ENCODE measurements around the gene RPL9.
"Not testable (repeated sequence)": the region's sequence is repeated elsewhere in the genome, so short reads cannot be mapped to it uniquely, and the experiment has no call there.

The RPL9 gene

DNA sequence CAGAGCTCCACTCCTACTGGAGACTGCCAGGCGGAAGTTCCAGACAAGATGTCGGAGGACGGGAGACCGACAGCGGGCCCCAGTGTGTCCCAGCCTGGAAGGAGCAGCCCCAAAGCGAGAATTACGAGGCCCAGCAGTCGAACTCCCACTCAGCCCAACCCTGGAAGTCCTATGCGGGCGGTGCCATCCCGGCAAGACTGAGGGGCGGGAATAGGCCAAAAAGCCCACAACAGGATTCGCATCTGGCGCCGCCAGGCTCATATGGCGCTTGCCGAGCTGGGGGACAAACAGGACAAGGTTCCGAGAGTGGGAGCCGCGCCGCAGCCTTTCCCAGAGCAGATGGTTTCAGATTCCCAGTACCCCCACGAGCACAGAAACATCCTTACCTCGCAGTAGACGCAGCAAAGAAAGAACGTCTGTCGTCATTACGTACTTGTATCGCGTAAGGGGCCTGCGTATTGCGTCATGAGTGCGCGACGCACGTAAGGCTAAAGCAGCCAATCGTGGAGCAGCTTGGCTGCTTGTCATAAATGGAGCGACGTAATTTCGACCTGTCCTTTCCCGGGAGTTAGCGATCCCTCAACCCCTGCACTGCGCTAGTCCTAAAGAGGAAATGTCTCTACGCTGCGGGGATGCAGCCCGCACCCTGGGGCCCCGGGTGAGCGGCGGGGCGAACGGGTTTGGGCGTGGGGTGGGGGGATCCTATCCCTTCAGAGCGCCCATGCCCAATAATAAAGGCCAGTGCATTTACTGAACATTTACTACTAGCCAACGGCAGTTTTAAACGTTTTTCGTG lies at the start of gene RPL9, which contains the start of gene LIAS:
TSS of gene RPL9 (minus strand) at position 418 of the 796 bp plus-strand sequence. CDS start 483 bp downstream, outside the sequence.
TSS of gene LIAS (plus strand) at position 552 of the 796 bp plus-strand sequence. CDS start at position 614, 62 bp downstream.
- DNase-seq (ENCODE audit: low read depth) = peak; percentile 85

DNA sequence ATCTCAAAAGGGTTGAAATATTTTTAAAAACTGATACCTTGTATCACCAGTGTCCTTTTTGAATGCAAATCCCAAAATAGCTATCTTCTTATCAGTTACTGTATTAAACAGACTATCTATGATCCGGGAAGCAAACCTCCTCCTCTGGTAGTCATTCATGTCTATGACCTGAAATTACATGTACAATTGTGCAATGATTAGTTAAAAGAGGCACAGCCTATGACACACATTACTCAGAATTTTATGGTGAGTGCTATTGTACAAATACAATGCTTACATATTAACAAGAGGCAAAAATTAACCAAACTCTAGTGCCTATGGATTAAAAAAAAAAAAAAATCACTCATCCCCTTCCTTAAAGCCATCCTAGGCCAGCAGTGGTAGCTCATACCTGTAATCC lies 46.9 kb upstream of the RPL9 start:
- no peak for DNase-seq (ENCODE audit: low read depth)

DNA sequence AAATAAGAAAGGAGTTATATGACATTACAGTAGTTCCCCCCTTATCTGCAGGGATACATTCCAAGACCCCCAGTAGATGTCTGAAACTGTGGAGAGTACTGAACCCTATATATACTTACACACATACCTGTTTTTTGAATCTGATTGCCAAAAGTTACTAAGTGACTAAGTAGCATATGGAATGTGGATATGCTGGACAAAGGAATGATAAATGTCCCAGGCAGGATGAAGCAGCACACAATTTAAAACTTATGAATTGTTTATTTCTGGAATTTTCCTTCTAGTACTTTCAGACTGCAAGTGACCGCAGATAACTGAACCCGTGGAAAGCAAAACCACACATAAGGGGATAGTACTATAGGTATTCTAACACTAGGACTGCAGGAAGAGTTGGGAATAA lies 45.8 kb upstream of the RPL9 start:
- no peak for DNase-seq (ENCODE audit: low read depth)

DNA sequence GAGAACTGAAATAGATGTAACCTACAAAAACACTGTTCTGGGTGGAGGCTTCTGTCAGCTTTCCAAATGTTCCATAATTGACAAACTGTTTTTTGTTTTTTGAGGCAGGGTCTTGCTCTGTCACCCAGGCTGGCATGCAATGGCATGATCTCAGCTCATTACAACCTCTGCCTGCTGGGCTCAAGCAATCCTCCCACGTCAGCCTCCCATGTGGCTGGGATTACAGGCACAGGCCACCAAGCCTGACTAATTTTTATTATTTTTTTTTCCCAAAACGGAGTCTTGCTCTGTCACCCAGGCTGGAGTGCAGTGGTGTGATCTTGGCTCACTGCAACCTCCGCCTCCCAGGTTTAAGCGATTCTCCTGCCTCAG lies 43.9 kb upstream of the RPL9 start:
- not testable (repeated sequence) for DNase-seq (ENCODE audit: low read depth)

DNA sequence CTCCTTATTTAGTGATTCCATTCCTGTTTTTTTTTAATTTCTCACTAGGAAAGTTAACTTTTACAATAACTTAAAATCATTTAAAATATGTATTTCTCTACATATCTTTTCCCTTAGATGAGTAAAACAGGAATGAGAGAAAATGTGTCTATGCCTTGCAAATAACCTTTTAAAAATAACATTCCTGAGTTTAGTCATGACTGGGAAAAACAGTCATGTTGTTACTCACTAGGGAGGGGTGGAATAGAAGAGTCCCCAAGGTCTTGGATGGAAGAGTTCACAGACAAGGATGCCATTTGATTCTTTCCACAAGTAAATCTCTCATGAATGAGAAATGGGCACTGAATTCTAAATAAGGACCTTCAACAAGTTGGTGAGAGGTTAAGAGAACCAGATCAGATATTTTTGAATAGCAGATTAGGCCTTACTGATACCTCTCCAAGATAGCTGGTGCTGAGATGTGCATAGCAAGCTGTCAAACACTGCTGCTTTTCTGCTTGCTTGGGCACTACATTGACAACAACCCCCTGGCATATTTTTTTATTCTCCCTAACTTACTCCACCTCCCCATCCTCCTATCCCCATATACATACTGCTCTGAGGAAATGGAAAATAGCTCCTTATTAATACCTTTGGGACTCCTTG lies 43.4 kb upstream of the RPL9 start:
- no peak for DNase-seq (ENCODE audit: low read depth)

DNA sequence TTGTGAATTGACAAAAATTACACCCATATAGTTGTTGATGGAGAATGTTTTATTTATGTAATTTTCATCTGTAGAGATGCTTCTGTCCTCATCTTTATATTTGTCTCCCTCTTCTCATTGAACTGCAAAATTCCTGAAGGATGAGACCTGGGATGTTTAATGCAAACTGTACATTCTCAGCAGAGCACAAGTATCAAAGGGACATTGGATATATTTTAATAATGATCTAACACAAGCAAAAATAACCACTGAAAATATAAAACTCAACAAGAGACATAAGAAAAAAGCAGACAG lies 40.0 kb upstream of the RPL9 start:
- no peak for DNase-seq (ENCODE audit: low read depth)

DNA sequence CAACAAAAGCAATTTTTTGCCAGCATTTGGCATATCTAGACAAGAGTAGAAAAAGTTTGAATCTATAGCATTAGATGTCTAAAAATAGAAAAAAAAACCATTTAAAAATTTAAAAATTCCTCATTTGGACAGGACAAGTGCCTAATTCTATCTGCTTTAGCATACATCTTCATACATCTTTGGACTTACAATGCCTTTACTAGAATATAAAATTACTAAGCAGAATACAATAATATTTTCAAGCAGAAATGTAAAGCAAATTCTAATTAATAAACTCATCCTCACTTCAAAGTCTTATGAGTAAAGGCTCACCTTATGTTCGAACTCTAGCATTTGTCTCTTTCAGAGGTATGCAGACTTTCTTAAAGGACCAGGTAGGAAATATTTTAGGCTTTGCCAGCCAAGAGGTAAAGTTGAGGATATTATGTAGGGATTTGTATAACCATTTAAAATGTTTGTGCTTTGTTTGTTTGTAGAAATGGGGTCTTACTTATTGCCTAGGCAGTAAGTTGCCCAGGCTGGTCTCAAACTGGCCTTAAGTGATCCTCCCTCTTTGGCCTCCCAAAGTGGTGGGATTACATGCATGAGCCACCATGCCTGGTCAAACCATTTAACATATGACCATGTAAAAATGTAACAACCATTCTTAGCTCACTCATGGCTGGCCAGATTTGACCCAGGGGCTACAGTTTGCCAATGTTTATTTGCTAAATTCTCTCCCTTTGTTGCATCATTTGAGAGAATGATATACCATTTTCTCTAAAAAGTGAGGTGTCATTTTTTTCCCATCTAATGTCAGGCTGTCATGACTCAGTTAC lies 39.4 kb upstream of the RPL9 start:
- DNase-seq (ENCODE audit: low read depth) = no peak

DNA sequence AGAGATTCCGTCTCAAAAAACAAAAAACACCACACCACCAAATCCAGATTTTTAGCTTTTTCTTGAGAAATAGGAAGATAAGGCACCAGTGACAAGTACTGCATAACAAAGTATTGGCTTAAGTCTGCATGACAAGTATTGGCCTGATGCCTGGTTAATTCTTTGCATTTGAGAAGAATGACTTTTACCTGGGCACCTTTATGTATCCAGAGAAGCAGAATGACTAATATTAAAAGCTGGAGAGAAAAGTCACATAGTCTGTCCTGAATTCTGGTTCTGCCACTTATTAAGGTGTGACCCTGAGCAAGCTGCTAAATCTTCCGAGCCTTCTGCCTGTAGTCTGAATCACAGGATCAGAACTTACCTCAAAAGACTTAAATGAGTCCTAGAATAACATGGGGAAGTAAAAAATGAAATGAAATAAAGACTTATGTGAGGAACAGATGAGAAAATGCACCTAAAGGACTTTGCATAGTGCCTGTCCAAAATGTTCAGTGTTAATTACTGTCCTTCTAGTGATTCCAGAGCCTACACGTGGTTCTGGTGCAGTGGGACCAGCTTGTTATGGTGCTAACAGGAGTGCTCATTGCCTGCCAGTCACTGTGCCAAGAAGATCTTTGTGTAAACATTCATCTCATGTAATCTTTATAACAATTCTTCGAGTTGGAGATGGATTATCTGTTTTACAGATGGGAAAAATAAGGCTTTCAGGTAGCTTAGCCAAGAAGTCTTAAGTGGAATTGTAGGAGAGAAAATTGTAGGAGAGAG lies 36.9 kb upstream of the RPL9 start:
- no peak for DNase-seq (ENCODE audit: low read depth)

DNA sequence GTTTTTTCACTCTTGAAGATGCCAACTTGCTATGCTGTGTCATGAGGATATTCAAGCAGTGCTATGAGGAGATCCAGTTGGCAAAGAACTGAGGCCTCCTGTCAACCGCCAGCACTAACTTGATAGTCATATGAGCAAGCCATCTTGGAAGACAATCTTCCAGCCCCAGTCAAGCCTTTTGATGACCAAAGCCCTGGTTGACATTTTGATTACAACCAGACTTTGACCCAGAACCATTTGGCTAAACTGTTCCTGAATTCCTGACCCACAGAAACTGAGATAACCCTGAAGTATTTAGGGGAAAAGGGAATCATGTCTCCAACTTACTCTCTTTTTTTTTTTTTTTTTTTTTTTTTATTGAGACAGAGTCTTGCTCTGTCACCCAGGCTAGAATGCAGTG lies 35.6 kb upstream of the RPL9 start:
- DNase-seq (ENCODE audit: low read depth) = no peak

DNA sequence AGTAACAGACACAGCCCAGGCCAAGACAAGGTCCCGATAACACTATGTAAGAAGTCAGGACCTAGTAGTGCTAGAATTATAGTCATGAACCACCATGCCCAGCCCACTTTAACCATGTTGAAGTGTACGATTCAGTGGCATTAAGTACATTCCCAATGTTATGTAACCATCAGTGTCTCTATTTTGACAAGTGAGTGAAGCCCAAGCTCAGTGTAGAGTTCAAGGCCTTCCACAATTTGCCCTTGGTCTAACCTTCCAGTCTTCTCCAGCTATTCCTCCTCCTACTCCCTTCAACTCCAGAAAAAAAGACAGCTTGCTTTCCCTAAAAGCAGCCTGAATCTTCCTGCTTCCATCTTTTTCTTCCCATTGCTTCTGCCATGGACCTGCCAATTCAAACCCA lies 31.6 kb upstream of the RPL9 start:
- no peak for DNase-seq (ENCODE audit: low read depth)

DNA sequence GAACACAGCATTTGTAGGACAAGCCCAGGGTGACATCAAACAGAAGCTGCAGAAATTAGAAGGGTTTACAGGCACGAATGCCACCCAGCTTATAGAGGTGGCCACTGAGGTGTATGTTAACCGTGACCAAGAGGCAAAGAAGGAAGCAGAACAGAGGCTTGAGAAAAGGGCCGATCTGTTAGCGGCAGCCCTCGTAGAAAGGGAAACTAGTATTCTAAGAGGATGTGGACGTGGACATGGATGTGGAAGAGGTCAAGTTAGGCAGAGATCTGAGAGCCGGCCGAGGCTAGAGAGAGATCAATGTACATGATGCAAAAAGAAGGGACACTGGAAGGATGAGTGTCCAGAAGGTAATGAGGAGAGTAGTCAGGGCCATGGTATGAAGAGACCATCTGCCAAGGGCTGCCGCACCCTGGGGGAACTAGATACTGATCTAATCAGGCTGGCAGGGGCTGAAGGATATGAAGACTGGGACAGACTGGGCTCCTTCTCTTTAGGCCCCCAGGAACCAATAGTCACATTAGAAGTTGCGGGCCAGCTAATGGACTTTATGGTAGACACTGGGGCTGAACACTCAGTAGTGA lies 27.6 kb upstream of the RPL9 start:
- DNase-seq (ENCODE audit: low read depth) = no peak

DNA sequence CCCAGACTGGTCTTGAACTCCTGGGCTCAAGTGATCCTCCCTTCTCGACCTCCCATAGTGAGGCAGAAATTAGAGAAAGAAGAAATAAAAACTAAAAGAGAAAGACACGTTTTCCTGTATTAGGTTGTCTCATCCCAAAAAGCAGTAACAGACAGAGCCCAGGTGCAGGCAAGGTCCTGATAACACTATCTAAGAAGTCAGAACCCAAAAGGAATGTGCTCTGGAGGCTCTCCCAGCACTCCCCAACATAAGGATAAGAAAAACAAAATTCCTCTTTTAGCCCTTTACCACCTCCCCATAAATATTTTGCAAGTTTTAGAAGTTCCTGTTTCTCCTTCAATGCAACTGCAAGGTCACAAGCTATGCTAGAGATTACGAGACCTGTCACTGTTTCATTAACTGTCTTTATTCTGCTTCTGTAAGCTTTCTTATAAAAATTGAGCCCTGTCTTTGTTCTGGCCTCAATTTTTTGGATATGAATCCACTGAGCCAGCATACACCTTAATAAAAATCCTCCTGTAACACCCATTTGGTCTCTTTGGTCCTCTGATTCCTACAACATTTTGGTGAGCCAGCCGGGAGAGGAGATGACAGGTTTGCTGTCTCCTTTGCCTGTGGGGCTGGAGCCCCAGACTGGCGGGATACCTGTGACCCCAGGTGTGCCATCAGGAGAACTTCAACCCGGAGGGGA lies 26.0 kb upstream of the RPL9 start:
- DNase-seq (ENCODE audit: low read depth) = no peak

DNA sequence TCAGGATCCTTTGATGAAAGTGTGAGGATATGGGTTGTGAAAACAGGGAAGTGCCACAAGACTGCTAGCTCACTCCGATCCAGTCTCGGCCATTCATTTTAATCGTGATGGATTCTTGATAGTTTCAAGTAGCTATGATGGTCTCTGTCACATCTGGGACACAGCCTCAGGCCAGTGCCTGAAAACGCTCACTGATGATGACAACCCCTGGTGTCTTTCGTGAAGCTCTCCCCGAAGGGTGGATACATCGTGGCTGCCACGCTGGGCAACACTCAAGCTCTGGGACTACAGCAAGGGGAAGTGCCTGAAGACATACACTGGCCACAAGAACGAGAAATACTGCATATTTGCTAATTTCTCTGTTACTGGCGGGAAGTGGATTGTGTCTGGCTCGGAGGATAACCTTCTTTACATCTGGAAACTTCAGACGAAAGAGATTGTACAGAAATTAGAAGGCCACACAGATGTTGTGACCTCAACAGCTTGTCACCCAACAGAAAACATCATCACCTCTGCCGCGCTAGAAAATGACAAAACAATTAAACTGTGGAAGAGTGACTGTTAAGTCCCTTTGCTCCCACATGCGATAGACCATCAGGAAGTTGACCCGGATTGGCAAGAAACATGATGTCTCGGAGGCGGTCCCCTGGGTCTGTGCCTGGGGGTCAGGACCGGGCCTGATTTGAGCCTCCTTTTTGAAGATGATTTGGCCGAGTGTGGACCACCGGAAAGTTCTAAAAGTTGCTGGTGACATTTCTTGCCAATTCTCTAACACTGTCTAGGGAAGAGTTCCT lies 22.4 kb upstream of the RPL9 start:
- DNase-seq (ENCODE audit: low read depth) = no peak

DNA sequence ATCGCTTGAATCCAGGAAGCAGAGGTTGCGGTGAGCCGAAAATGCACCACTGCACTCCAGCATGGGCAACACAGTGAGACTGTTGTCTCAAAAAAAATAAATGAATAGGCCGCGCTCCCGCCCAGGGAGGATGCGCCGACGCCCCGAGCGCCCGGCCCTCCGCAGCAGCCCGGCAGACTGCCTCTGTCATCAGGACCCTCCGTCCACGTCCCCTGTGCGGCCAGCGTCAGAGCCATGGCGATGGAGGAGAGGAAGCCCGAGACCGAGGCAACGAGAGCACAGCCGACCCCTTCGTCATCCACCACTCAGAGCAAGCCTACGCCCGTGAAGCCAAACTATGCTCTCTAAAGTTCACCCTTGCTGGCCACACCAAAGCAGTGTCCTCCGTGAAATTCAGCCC lies 21.5 kb upstream of the RPL9 start:
- no peak for DNase-seq (ENCODE audit: low read depth)

DNA sequence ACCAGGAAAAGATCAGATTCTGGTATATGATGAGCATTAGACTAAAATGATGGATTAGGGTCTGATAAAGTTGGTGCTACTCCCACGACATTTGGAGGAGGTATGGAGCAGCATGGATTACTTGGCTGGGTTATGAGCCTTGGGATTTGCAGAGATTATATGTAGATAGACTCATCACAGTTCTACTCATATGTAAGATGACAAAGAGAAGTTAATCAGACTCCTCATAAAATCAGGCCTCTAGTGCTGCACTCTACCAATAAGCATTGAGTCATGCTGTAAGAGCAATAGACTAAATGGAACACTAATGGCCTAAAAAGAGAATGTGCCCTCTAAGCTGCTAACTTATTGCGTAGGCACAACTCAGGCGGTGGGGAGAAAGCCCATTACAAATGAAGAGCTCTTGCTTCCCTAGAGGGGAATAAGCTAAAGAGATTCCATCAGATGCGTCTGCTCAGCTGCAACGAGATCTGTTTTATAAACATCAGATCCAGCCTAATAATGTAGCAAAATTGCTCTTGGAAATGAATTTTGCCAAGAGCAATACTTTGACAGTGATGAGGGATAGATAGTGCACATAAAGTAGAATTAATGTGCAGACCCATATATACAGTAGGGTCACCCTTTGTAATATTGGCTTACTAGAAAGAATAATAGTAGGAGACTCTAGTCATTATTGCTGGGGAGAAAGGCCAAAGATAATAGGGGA lies 17.6 kb upstream of the RPL9 start:
- DNase-seq (ENCODE audit: low read depth) = no peak

DNA sequence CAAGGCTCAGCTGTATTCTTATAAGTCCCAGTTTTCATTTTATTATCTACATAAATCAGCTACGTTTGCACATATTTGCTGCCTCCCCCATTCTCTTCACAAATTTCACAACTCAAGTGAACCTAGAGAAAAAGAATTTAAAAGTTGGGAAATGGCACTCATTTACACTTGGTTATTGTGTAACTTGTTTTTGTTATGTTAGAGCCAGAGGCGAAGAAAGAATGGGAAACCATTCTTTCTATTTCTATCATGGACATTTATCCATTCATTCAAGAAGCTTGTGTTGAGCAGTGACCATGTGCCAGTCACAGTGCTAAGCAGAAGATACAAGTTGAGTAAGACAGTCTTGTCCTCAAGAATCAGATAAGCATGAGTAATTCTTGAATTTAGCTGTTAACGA lies 13.7 kb upstream of the RPL9 start:
- DNase-seq (ENCODE audit: low read depth) = no peak

DNA sequence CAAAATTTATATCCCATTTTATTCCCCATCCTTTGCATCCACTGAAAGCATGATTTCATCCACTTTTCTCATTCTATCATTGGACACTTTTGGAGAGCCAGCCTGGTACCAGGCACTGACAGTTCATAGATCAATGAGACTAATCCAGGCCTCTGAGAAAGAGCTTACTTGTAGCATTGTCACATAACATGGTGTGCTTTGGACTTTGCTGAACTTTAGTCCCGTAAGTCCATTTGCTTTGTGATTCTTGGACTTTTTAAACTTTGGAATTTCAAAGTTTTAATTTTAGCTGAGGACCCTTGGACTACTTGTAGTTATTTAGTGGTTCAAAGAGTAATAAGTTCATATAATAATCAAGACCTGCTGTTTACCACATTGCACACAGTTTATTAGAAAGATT lies 11.7 kb upstream of the RPL9 start:
- DNase-seq (ENCODE audit: low read depth) = no peak

DNA sequence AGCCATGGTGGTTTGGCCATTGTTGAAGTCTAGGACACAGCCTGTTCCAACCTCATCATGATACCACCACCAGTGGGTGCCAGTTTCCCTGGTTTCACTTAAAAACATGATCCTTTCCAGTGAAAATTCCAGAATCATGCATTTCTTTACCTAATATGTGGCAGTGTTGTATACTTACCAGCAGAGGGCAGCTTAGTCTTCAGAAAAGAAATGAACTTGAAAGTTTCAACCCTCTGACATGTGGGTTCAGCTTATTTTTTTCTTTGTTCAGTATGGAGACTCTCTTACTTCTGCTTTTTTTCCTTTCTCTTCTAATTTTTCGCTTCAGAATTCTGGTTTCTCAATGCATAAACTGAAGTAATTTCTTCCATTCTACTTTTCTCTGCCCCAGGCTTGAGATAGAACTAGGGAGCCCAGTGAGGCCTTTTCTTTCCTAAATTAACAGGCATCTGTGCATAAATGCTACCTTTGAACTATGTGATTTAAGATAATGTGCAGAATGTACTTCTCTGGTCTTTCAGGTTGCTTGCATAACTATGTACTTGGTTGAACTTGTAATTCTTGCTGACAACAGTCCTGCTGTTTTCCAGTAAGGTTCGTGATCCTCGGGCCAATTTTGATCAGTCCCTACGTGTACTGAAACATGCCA lies 10.8 kb upstream of the RPL9 start:
- DNase-seq (ENCODE audit: low read depth) = no peak

DNA sequence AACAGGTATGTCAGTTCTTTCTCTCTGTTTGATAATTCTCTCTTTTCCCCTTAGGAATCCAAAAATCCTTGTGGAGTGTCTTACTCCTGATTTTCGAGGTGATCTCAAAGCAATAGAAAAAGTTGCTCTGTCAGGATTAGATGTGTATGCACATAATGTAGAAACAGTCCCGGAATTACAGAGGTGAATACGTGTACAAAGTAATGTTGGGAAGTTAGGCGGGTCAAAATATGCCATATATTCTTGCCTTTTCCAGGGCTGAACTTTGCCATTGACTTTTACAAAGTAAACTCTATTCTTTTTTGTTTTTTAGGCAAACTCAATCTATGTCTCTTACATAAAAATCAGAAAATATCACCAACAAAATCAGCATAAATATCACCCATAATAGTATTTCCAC lies 8.7 kb upstream of the RPL9 start:
- no peak for DNase-seq (ENCODE audit: low read depth)
